IPS-15b (cell line): ENCODE results near the gene NT5C1B.

Experiments
- H3K27me3 ChIP-seq: one replicate; pipeline ENCODE4 v1.6.1; 2013; ENCODE audit warnings: low read length; ENCODE audit not compliant: control insufficient read depth, insufficient read depth
- H3K36me3 ChIP-seq: one replicate; pipeline ENCODE4 v1.6.1; 2013; ENCODE audit warnings: low read length; ENCODE audit not compliant: control insufficient read depth, insufficient read depth
- H3K4me1 ChIP-seq: one replicate; pipeline ENCODE4 v1.6.1; 2013; ENCODE audit warnings: mild to moderate bottlenecking, low read length; ENCODE audit not compliant: control insufficient read depth, insufficient read depth
- H3K4me3 ChIP-seq: one replicate; pipeline ENCODE4 v1.5.1; 2013; ENCODE audit warnings: low read depth, low read length
- H3K9ac ChIP-seq: one replicate; pipeline ENCODE4 v1.6.1; 2013; ENCODE audit warnings: low read depth, mild to moderate bottlenecking, low read length
- H3K9me3 ChIP-seq: one replicate; pipeline ENCODE4 v1.6.1; 2013; ENCODE audit warnings: mild to moderate bottlenecking, low read length; ENCODE audit not compliant: control insufficient read depth, insufficient read depth

The NT5C1B gene

DNA sequence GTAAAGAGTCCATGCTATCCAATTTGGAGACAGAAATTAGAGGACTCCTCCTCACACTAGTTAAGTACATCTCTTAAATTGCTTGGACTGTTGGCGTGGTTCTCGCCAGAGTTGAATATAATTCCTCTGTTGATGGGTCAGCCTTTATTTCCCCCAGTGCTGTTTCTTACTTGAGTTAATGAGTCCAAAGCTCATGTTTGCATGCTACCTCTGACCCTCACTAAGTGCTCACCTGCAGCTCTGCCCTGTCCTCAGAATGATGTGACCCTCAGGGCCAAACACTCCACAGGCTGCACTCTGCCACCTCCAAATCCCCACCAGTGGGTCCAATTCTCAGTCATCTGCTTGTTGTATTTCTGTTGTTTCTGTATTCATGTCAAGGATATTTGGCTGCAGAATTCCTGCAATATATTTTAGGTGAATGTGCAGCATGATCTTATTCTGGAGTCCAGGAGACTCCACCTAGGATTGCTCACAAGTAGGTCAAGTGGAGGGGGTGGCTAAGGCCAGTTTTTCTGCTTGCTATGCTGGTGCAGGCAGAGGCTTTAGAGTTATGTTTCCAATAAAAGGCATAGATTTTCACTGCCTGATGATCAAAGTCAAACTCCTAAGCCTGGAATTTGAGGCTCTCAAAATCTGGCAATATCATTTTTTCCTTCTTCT is 66.8 kb downstream of the NT5C1B start:
- no peak overlapping the region for H3K9ac ChIP-seq
- H3K9me3 ChIP-seq, result no peaks in the 10 kb centered on the region
- H3K4me1 ChIP-seq, result no peaks in the 10 kb centered on the region
- no peaks in the 10 kb centered on the region for H3K27me3 ChIP-seq
- no peak overlapping the region for H3K4me3 ChIP-seq
- no peaks in the 10 kb centered on the region for H3K36me3 ChIP-seq

DNA sequence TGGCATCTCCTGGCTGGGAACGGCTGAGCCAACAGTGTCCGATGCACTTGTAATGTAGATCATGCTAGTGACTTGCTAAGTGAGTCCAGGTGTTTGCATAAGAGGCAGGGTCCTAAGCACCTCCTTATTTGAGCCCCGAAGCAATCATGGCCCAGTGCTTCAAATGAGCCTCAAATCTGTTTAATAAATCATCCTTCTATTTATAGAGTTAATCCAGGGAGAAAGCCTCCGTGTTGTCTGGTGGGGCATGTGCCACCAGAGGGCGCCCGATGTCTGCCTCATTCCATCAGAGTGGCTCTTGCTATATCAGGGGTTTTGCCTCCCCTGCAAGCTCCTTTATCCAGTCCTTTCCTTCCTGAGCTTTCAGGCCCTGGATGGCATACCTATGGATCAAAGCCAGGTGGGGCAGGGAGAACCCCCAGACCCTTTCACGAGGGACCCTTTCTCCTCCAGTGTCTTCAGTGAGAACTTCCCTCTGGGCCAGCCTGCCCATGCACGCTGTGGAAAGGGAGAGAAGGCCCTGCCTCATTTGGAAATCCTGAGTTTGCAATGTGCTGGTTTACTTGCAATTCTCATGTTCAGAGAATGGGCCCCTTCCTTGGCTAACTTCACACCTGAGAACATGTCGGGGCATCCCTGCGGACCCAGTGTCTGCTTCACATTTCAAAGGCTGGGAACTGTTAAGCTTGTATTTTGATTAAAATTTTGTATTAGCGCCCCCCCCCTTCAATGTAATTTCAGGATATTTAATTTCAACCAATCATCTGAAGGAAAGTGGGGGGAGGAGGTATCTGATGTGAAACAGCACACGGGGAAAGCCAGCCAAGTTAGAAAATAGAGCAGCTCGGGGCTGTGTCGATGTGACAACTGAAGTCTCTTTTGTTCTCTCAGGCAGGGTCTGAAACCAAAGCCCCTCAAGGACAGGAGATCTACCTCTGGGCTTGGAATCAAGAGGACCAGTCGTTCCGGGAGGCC is 68.6 kb downstream of the NT5C1B start:
- H3K27me3 ChIP-seq, result no peaks in the 10 kb centered on the region
- H3K9ac ChIP-seq, result no peak overlapping the region
- H3K4me3 ChIP-seq, result no peak overlapping the region
- no peaks in the 10 kb centered on the region for H3K36me3 ChIP-seq
- no peaks in the 10 kb centered on the region for H3K4me1 ChIP-seq
- no peaks in the 10 kb centered on the region for H3K9me3 ChIP-seq

GRCh38 chr2:18519914-18520450 is 69.4 kb downstream of the NT5C1B start:
- H3K9me3 ChIP-seq, result no peaks in the 10 kb centered on the region
- no peaks in the 10 kb centered on the region for H3K4me1 ChIP-seq
- H3K4me3 ChIP-seq, result no peak overlapping the region
- no peaks in the 10 kb centered on the region for H3K27me3 ChIP-seq
- H3K9ac ChIP-seq, result no peak overlapping the region
- no peaks in the 10 kb centered on the region for H3K36me3 ChIP-seq

DNA sequence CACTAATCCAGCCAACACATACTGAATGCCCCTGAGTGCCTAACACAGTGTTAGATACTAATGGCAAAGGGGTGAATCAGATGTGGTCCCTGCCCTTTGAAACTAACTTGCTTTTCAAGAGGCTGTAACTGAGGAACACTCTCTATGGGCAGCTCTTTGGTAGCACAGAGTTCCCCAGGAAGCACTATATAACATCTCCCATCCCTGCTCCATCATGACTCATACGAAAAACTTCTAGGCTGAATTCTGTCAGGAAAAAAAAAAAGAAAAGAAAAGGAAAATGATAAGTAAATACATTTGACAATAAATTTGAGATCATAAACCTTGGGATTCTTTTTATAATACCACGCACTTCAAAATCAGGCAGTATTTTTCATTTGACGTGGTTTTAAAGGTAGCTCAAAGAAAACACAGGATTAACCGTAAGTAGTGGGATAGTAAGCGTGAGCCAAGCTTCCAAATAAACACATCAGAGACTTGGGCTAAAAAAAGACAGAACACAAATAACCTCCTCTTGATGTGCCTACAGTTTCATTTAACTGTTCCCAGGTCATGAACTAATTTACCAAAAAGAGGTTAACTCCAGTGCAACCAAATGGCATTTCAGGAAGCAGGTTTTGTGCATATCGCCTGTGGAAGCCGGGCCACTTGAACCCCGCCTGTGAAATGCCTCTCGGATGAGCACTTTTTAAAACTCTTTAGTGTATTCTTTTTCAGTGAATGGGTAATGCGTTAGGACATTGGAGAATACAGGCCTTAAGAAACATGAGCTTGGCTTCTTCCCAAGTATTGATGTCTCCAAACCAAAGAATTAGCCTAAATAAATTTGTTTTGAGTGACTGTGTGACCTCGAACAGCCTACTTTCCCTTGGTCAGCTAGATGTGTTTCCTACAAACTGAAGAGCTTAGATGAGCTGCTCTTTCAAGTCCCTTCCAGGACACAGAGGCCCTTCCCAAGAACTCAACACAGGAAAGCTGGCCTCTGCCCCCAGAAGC is 71.0 kb downstream of the NT5C1B start:
- Histone ChIP-seq H3K9ac (no peak overlapping the region), H3K36me3 (no peaks in the 10 kb centered on the region), H3K9me3 (no peaks in the 10 kb centered on the region), H3K4me1 (no peaks in the 10 kb centered on the region), H3K27me3 (no peaks in the 10 kb centered on the region), H3K4me3 (no peak overlapping the region)

DNA sequence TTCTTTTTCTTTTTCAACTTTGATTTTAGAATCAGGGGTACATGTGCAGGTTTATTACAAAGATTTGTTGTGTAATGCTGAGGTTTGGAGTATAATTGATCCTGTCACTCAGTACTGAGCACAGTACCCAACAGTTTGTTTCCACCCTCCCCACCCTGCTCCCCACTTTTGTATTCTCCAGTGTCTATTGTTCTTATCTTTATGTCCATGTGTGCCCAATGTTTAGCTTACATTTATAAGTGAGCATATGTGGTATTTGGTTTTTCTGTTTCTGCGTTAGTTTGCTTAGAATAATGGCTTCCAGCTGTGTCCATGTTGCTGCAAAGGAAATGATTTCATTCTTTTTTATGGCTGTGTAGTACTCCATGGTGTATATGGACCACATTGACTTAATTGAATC is 72.0 kb downstream of the NT5C1B start:
- no peak overlapping the region for H3K9ac ChIP-seq
- H3K4me3 ChIP-seq, result no peak overlapping the region
- H3K36me3 ChIP-seq, result no peaks in the 10 kb centered on the region
- H3K27me3 ChIP-seq, result no peaks in the 10 kb centered on the region
- H3K9me3 ChIP-seq, result no peaks in the 10 kb centered on the region
- no peaks in the 10 kb centered on the region for H3K4me1 ChIP-seq

DNA sequence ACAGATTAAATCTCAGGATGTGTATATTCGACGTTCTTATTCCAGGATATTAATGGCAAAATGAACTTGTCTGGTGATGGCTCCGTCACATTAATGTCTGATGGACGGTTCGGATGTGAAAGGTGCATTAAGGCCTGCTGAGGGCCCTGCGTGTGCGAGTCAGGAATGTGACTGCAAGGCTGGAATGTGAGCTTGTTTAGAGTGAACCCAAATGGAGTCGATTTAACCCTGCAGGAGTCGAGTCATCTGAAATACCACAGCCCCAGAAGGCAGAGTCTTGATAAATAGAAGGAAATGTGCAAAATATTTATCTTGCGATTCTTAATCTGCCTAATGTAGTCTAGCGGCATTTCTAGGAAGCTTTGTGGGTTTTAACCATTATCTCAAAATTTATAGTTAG is 73.3 kb downstream of the NT5C1B start:
- H3K4me1 ChIP-seq, result no peaks in the 10 kb centered on the region
- H3K4me3 ChIP-seq, result no peak overlapping the region
- no peaks in the 10 kb centered on the region for H3K36me3 ChIP-seq
- no peak overlapping the region for H3K9ac ChIP-seq
- H3K27me3 ChIP-seq, result no peaks in the 10 kb centered on the region
- no peaks in the 10 kb centered on the region for H3K9me3 ChIP-seq

- no peak overlapping the region for H3K4me3 ChIP-seq
- H3K4me1 ChIP-seq, result no peaks in the 10 kb centered on the region
- H3K36me3 ChIP-seq, result no peaks in the 10 kb centered on the region
- H3K9ac ChIP-seq, result no peak overlapping the region
- H3K9me3 ChIP-seq, result no peaks in the 10 kb centered on the region
- no peaks in the 10 kb centered on the region for H3K27me3 ChIP-seq
Observed at GRCh38 chr2:18514526-18515461, 74.6 kb downstream of the NT5C1B start.
